Hepatocyte (in vitro differentiated cells): Measurements from ENCODE around the gene DCAF6. TPM values are rescaled to one million over a fixed set of nuclear protein-coding genes. Genes with fewer than 3 reads are reported as not detected.

ENCODE experiments used
- DNase-seq: peaks from one replicate; pipeline ENCODE4 v3.0.0-alpha.2; 2016; ENCODE audit warnings: low spot score
- H2AFZ ChIP-seq: fragments of 200-600 bp; sonication (generic); 2 replicates; pipeline ENCODE4 v1.6.0; 2016; ENCODE audit warnings: antibody characterized with exemption, mild to moderate bottlenecking
- H3K27ac ChIP-seq: fragments of 200-600 bp; sonication (generic); 2 replicates; pipeline ENCODE4 v1.5.1; 2016; ENCODE audit warnings: mild to moderate bottlenecking
- H3K27me3 ChIP-seq: fragments of 200-600 bp; sonication (generic); 2 replicates; pipeline ENCODE4 v1.6.1; 2016
- H3K36me3 ChIP-seq: fragments of 200-600 bp; sonication (generic); replicated peaks from 2 replicates; pipeline ENCODE4 v1.5.1; 2016; ENCODE audit warnings: low read depth; ENCODE audit not compliant: insufficient read depth
- H3K4me1 ChIP-seq: fragments of 200-600 bp; sonication (generic); 2 replicates; pipeline ENCODE4 v1.5.1; 2016; ENCODE audit warnings: mild to moderate bottlenecking, moderate library complexity; ENCODE audit not compliant: insufficient read depth
- H3K4me2 ChIP-seq: fragments of 200-600 bp; sonication (generic); 2 replicates; pipeline ENCODE4 v1.6.0; 2016
- H3K4me3 ChIP-seq: fragments of 200-600 bp; sonication (generic); 2 replicates; pipeline ENCODE4 v1.5.1; 2016; ENCODE audit warnings: mild to moderate bottlenecking
- H3K79me2 ChIP-seq: fragments of 200-600 bp; sonication (generic); 2 replicates; pipeline ENCODE4 v1.6.0; 2017; ENCODE audit warnings: mild to moderate bottlenecking
- H3K9me2 ChIP-seq: fragments of 200-600 bp; sonication (generic); replicated peaks from 2 replicates; pipeline ENCODE4 v1.6.0; 2017; ENCODE audit warnings: mild to moderate bottlenecking; ENCODE audit not compliant: insufficient read depth
- H3K9me3 ChIP-seq: fragments of 200-600 bp; sonication (generic); 2 replicates; pipeline ENCODE4 v1.5.1; 2016; ENCODE audit warnings: low read depth, mild to moderate bottlenecking
- H4K20me1 ChIP-seq: fragments of 200-600 bp; sonication (generic); 2 replicates; pipeline ENCODE4 v1.6.0; 2016; ENCODE audit warnings: mild to moderate bottlenecking; ENCODE audit not compliant: insufficient read depth, poor library complexity, severe bottlenecking
- EZH2 ChIP-seq: fragments of 200-600 bp; sonication (generic); IDR thresholded peaks from 2 replicates; pipeline ENCODE4 v1.6.1; 2016; ENCODE audit warnings: antibody characterized with exemption, mild to moderate bottlenecking, borderline replicate concordance
- EZH2phosphoT487 ChIP-seq: fragments of 200-600 bp; sonication (generic); IDR thresholded peaks from one replicate; pipeline ENCODE4 v1.6.1; 2018; ENCODE audit warnings: antibody characterized with exemption, mild to moderate bottlenecking, low read depth, moderate library complexity; ENCODE audit not compliant: unreplicated experiment, severe bottlenecking
- WGBS: methylation state at CpG from one replicate; pipeline ENCODE4 v1.1.6; 2016; ENCODE audit warnings: low lambda C conversion rate; ENCODE audit errors: missing lambda C conversion rate; 5-methylcytosine and 5-hydroxymethylcytosine counted together
- polyA plus RNA-seq: library from polyadenylated mRNA; unstranded; fragments of >200 nt; fragmentation: Nextera tagmentation; extraction: Ambion mirVana; gene quantifications from 2 replicates; pipeline ENCODE4 v1.2.1, GENCODE V29; 2016
- total RNA-seq: library from RNA; depleted of rRNA; stranded (reverse); fragments of >200 nt; gene quantifications from 2 replicates; pipeline ENCODE4 v1.2.3, GENCODE V29; 2014
- TF ChIP-seq, protein P1 (sequence below): fragments of 200-600 bp; sonication (generic); IDR thresholded peaks from 2 replicates; pipeline ENCODE4 v1.5.1; 2016; ENCODE audit warnings: antibody characterized with exemption, mild to moderate bottlenecking; ENCODE audit not compliant: poor library complexity

The DCAF6 gene
- total and polyA plus RNA-seq, 2 experiments from 2014 or later: 62.7 to 69.4 TPM

DNA sequence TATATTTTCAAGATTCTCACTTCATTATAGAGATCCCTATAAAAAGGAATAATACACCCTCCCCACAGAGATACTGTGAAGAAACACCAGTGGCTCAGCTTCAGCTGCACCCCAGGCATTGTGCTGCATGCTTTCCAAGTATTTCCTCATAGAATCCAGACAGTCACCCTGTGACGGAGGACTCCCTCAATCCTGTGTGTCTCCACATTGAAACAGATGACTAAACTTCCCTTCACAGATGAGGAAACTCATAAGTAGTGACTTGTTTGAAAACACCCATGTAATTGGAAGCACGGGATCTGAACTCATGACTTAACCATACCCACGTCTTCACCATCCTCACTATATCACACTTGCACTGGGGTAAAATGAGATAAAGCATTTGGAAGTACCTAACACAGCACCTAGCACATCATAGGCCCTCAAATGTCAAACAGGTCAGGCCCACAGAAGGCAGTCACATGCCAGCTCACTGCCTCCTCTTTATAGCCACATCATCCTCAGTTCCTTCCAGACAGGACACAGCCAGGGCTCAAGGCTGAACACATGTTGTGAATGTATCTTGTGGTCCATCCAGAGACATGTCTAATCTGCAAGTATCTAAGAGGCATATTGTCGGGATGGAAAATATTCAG is 145.0 kb downstream of the DCAF6 start:
- H2AFZ ChIP-seq: no peak overlapping the region
- no peaks in the 10 kb centered on the region for H3K4me1 ChIP-seq
- no peaks in the 10 kb centered on the region for H3K9me3 ChIP-seq
- H3K27ac ChIP-seq: peak overlapping the region; percentile 50
- no peaks in the 10 kb centered on the region for H4K20me1 ChIP-seq
- 84% methylated on average over 4 of the region's 4 CpGs for WGBS
- no peaks in the 10 kb centered on the region for H3K9me2 ChIP-seq
- no peak overlapping the region for H3K4me3 ChIP-seq
- no peaks in the 10 kb centered on the region for H3K79me2 ChIP-seq
- no peak overlapping the region for H3K4me2 ChIP-seq
- no peaks in the 10 kb centered on the region for H3K27me3 ChIP-seq
- no peak for TF ChIP-seq EZH2phosphoT487
- TF ChIP-seq EZH2: no peak
- TF ChIP-seq, protein P1, sequence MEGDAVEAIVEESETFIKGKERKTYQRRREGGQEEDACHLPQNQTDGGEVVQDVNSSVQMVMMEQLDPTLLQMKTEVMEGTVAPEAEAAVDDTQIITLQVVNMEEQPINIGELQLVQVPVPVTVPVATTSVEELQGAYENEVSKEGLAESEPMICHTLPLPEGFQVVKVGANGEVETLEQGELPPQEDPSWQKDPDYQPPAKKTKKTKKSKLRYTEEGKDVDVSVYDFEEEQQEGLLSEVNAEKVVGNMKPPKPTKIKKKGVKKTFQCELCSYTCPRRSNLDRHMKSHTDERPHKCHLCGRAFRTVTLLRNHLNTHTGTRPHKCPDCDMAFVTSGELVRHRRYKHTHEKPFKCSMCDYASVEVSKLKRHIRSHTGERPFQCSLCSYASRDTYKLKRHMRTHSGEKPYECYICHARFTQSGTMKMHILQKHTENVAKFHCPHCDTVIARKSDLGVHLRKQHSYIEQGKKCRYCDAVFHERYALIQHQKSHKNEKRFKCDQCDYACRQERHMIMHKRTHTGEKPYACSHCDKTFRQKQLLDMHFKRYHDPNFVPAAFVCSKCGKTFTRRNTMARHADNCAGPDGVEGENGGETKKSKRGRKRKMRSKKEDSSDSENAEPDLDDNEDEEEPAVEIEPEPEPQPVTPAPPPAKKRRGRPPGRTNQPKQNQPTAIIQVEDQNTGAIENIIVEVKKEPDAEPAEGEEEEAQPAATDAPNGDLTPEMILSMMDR: no peak
- DNase-seq: no peak
- H3K36me3 ChIP-seq: no peaks in the 10 kb centered on the region

- no peaks in the 10 kb centered on the region for H3K9me3 ChIP-seq
- 46% methylated on average over 8 of the region's 8 CpGs for whole genome bisulfite sequencing
- H2AFZ ChIP-seq: no peak overlapping the region
- no peak overlapping the region for H3K4me3 ChIP-seq
- DNase-seq: peak; percentile 87
- no peaks in the 10 kb centered on the region for H3K4me1 ChIP-seq
- no peak overlapping the region for H3K4me2 ChIP-seq
- no peaks in the 10 kb centered on the region for H4K20me1 ChIP-seq
- no peaks in the 10 kb centered on the region for H3K79me2 ChIP-seq
- H3K36me3 ChIP-seq: no peaks in the 10 kb centered on the region
- no peaks in the 10 kb centered on the region for H3K9me2 ChIP-seq
- TF ChIP-seq EZH2: no peak
- TF ChIP-seq, protein P1: peak; percentile 82
- H3K27me3 ChIP-seq: no peaks in the 10 kb centered on the region
- peak overlapping the region; percentile 50 for H3K27ac ChIP-seq
Measured at GRCh38 chr1:168082008-168082876, 145.8 kb downstream of the DCAF6 start.

- Histone ChIP-seq H3K4me3 (no peak overlapping the region), H4K20me1 (no peaks in the 10 kb centered on the region), H3K4me1 (no peaks in the 10 kb centered on the region), H3K79me2 (no peaks in the 10 kb centered on the region), H3K4me2 (no peak overlapping the region), H3K36me3 (no peaks in the 10 kb centered on the region), H3K27ac (no peak overlapping the region), H2AFZ (no peak overlapping the region), H3K9me2 (no peaks in the 10 kb centered on the region), H3K9me3 (no peaks in the 10 kb centered on the region), H3K27me3 (no peaks in the 10 kb centered on the region)
- TF ChIP-seq EZH2 (no peak), EZH2phosphoT487 (no peak)
- TF ChIP-seq, protein P1: no peak
- no peak for DNase-seq
- 93% methylated on average over 7 of the region's 7 CpGs for WGBS
Measured at GRCh38 chr1:168083456-168084325, 147.2 kb downstream of the DCAF6 start.
